ENCODE data around the gene PARP4.
"Not testable (repeated sequence)": the region's sequence is repeated elsewhere in the genome, so short reads cannot be mapped to it uniquely, and the experiment has no call there.

GRCh38 chr13:24496295-24496694 is 16.3 kb downstream of the PARP4 start:
- TF ChIP-seq CTCF (IDR thresholded peaks at IDR 0.05); EZH2 (IDR thresholded peaks at IDR 0.05; ENCODE audit: borderline replicate concordance, insufficient read depth, low read depth, low read length, poor library complexity, severe bottlenecking): not testable (repeated sequence)
